ENCODE measurements around the gene MAX. TPM values are rescaled to one million over a fixed set of nuclear protein-coding genes. Genes with fewer than 3 reads are reported as not detected.

Gene MAX
- total RNA-seq, 1 experiment from 2014 or later = 72.9 TPM

DNA sequence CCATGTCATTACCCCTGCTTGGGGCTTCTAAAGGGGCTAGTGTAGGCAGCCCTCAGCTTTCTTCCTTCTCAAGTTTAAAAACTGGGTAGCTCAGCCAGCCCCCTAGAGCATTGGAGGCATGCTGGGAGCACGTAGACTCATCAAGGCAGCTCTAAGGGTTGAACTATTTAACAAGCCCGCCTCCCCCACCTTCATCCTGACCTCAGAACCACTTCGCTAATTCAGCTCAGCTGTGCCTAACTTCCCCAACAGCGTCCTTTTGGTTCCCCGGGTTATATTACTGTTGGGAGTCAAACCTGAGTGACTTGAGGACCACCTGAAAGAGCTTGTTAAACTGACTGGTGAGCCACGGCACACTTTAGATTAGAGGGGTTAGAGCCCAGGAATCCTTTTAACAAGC is 30.1 kb downstream of the MAX start:
- H2AFZ ChIP-seq (ENCODE audit: low read length) = no peak overlapping the region
- H3K4me2 ChIP-seq (ENCODE audit: insufficient read depth, insufficient read length, low read length) = no peak overlapping the region
- no peak overlapping the region for H2AK5ac ChIP-seq (ENCODE audit: insufficient read length, low read length)
- no peaks in the 10 kb centered on the region for H3K9me3 ChIP-seq (ENCODE audit: control insufficient read depth, low read depth, low read length)
- H3K14ac ChIP-seq (ENCODE audit: insufficient read depth, low read length) = no peak overlapping the region
- no peak overlapping the region for H2BK15ac ChIP-seq (ENCODE audit: low read depth, low read length)
- H4K91ac ChIP-seq (ENCODE audit: insufficient read length, low read depth, low read length) = no peak overlapping the region
- H3K27ac Mint-ChIP-seq = peak overlapping the region in 1 of 3 experiments; percentile 92; a peak in 2 of 7 replicates
- no peaks in the 10 kb centered on the region; the same call in 1 of the 2 replicates for H3K79me2 ChIP-seq (ENCODE audit: insufficient read depth, low read length)
- no peak overlapping the region for H2BK5ac ChIP-seq (ENCODE audit: insufficient read length, low read length)
- no peaks in the 10 kb centered on the region for H3K27me3 ChIP-seq (ENCODE audit: insufficient read depth, low read length)
- H3K79me1 ChIP-seq (ENCODE audit: insufficient read depth, low read depth, low read length, poor library complexity, severe bottlenecking) = no peaks in the 10 kb centered on the region
- H3K18ac ChIP-seq (ENCODE audit: insufficient read length, low read depth, low read length) = no peak overlapping the region
- H3K4ac ChIP-seq (ENCODE audit: low read depth, low read length) = no peak overlapping the region
- no peaks in the 10 kb centered on the region for H3K9me3 Mint-ChIP-seq
- H3K36me3 Mint-ChIP-seq (ENCODE audit: insufficient read depth in 1 of 3, low read depth in 3 of 3) = peaks cover 6 to 35% (median 13%) of the 10 kb centered on the region in 3 experiments; a peak in 6 of 7 replicates
- H3T11ph ChIP-seq (ENCODE audit: low read length) = no peak overlapping the region
- H3K23me2 ChIP-seq (ENCODE audit: insufficient read length, low read depth, low read length, poor library complexity, severe bottlenecking) = no peaks in the 10 kb centered on the region
- H3K4me3 Mint-ChIP-seq = no peak overlapping the region
- no peak overlapping the region for H4K5ac ChIP-seq (ENCODE audit: insufficient read length, low read depth, low read length)
- no peak overlapping the region for H3K27ac ChIP-seq (ENCODE audit: insufficient read length, low read depth, low read length)
- no peak overlapping the region for H2BK20ac ChIP-seq (ENCODE audit: low read depth, low read length, poor library complexity, severe bottlenecking)
- H3K4me1 Mint-ChIP-seq = peaks cover 0 to 3% of the 10 kb centered on the region in 2 experiments; a peak in 1 of 4 replicates
- H3K27me3 Mint-ChIP-seq (ENCODE audit: low read depth) = no peaks in the 10 kb centered on the region; the same call in 1 of the 2 replicates
- no peak overlapping the region for H3K23ac ChIP-seq (ENCODE audit: insufficient read length, low read depth, low read length)
- DNase-seq = no peak
- H3K4me1 ChIP-seq (ENCODE audit: insufficient read depth, low read length) = no peaks in the 10 kb centered on the region
- H2BK120ac ChIP-seq (ENCODE audit: low read depth, low read length, poor library complexity, severe bottlenecking) = no peak overlapping the region
- TF ChIP-seq, protein P1, sequence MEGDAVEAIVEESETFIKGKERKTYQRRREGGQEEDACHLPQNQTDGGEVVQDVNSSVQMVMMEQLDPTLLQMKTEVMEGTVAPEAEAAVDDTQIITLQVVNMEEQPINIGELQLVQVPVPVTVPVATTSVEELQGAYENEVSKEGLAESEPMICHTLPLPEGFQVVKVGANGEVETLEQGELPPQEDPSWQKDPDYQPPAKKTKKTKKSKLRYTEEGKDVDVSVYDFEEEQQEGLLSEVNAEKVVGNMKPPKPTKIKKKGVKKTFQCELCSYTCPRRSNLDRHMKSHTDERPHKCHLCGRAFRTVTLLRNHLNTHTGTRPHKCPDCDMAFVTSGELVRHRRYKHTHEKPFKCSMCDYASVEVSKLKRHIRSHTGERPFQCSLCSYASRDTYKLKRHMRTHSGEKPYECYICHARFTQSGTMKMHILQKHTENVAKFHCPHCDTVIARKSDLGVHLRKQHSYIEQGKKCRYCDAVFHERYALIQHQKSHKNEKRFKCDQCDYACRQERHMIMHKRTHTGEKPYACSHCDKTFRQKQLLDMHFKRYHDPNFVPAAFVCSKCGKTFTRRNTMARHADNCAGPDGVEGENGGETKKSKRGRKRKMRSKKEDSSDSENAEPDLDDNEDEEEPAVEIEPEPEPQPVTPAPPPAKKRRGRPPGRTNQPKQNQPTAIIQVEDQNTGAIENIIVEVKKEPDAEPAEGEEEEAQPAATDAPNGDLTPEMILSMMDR (conservative IDR thresholded peaks at IDR 0.05) = no peak
- H3K9ac ChIP-seq (ENCODE audit: extremely low read depth, insufficient read length, low read length) = no peak overlapping the region
- no peak overlapping the region for H3K56ac ChIP-seq (ENCODE audit: insufficient read length, low read depth, low read length)
- H4K20me1 ChIP-seq (ENCODE audit: control insufficient read depth, insufficient read depth, insufficient read length) = no peaks in the 10 kb centered on the region
- H2BK12ac ChIP-seq (ENCODE audit: insufficient read length, low read depth, low read length) = no peak overlapping the region
- WGBS (ENCODE audit: extremely low coverage, insufficient read length, low lambda C conversion rate) = no CpG with 5 or more reads among the region's 6 CpGs
- no peak overlapping the region for H4K8ac ChIP-seq (replicated peaks; ENCODE audit: insufficient read length, low read depth, low read length)
